Right lobe of liver (tissue), 6 donors: ENCODE data around the gene ZNF521. TPM values are rescaled to one million over a fixed set of nuclear protein-coding genes. Genes with fewer than 3 reads are reported as not detected.
A peak's percentile ranks its signal among the peaks of the same experiment; 100 is the strongest.

Experiments used
- ATAC-seq, 4 donors: fragments of 200-7000 bp; cut with Tn5 transposase; one replicate each; pipeline ENCODE4 v1.9.1; 2020; ENCODE audit warnings: mild to moderate bottlenecking in 4 of 4, moderate library complexity in 4 of 4
- DNase-seq, 3 donors: peaks; one replicate each; pipeline ENCODE4 v3.0.0-alpha.2; 2020
- H3K27ac ChIP-seq, 3 donors: fragments of 200-600 bp; one replicate each; pipeline ENCODE4 v1.8.0; 2022
- H3K27me3 ChIP-seq, 2 donors: fragments of 200-600 bp; one replicate each; pipeline ENCODE4 v1.8.0; 2022
- H3K36me3 ChIP-seq, 4 donors: fragments of 200-600 bp; sonication (generic) in 1 of 4; one replicate each; pipeline versions ENCODE4 v1.5.1 to v1.8.0; 2017 to 2022; ENCODE audit warnings: control low read depth in 1 of 4
- H3K4me1 ChIP-seq, 4 donors: fragments of 200-600 bp; sonication (generic) in 1 of 4; one replicate each; pipeline versions ENCODE4 v1.5.1 to v1.8.0; 2017 to 2022; ENCODE audit warnings: control low read depth in 1 of 4
- H3K4me3 ChIP-seq, 3 donors: fragments of 200-600 bp; one replicate each; pipeline ENCODE4 v1.8.0; 2022
- H3K9me3 ChIP-seq, 4 donors: fragments of 200-600 bp; sonication (generic) in 1 of 4; one replicate each; pipeline versions ENCODE4 v1.5.1 to v1.8.0; 2017 to 2022; ENCODE audit warnings: control low read depth in 1 of 4
- CTCF ChIP-seq, 4 donors: fragments of 200-600 bp in 3 of 4; fragments of 450-650 bp in 1 of 4; IDR thresholded peaks; one replicate each; pipeline versions ENCODE4 v1.5.1 to v1.8.0; 2016 to 2022; ENCODE audit warnings: antibody characterized with exemption in 4 of 4, mild to moderate bottlenecking in 2 of 4
- POLR2A ChIP-seq: fragments of 450-650 bp; IDR thresholded peaks from one replicate; pipeline ENCODE4 v1.6.1; 2017; ENCODE audit warnings: antibody characterized with exemption, mild to moderate bottlenecking
- WGBS: methylation state at CpG from one replicate; pipeline ENCODE4 v1.1.6; 2018; ENCODE audit warnings: low coverage, low lambda C conversion rate; ENCODE audit not compliant: insufficient coverage; ENCODE audit errors: missing lambda C conversion rate; 5-methylcytosine and 5-hydroxymethylcytosine counted together
- intact Hi-C, 2 donors: fragments of 100-400 bp; cut with DNase I; formaldehyde crosslinking; loops; one replicate each; pipeline versions ENCODE4 v1.11.2 to v1.14.1; 2022
- total RNA-seq, 6 experiments: library from RNA; depleted of rRNA in 2 of 6; stranded (reverse); fragments of >200 nt in 2 of 6; fragmentation: NEBNext Ultra II Directional in 3 of 6; extraction: Animal tissue kit (Norgen Biotek cat#: 25700) in 3 of 6; gene quantifications; one replicate each; pipeline versions ENCODE4 v1.1.0 to v1.2.4, GENCODE V29; 2016 to 2023
- donor health status: DM: no; HTN: yes; CAD: no.
- donor health status: DM: no; HTN: no; CAD: no.
- donor health status: DM: no; HTN: no; CAD: no.
- donor health status: DM: no; HTN: yes; CAD: no.
- donor health status: DM: no; HTN: yes; CAD: no.

The ZNF521 gene
- total RNA-seq, 6 experiments from 2014 or later, result 0.31 to 2.9 (median 1.3) TPM

- no peaks in the 10 kb centered on the region for H3K4me1 ChIP-seq
- WGBS, result 44% methylated on average over 1 of the region's 1 CpG
- H3K4me3 ChIP-seq, result no peak overlapping the region
- intact Hi-C loops, result no loop called here
- H3K36me3 ChIP-seq, result no peaks in the 10 kb centered on the region
- ATAC-seq (no peak), DNase-seq (no peak)
- TF ChIP-seq POLR2A, result no peak
- no peak for TF ChIP-seq CTCF (IDR thresholded peaks at IDR 0.05)
- no peaks in the 10 kb centered on the region for H3K27me3 ChIP-seq
- H3K9me3 ChIP-seq, result no peaks in the 10 kb centered on the region
- H3K27ac ChIP-seq, result no peak overlapping the region
Observed at GRCh38 chr18:25166113-25166512, 185.9 kb downstream of the ZNF521 start.

GRCh38 chr18:25164848-25165811, 186.8 kb downstream of the ZNF521 start:
- Histone ChIP-seq H3K36me3 (no peaks in the 10 kb centered on the region), H3K4me3 (peak overlapping the region in 2 of 3 donors; percentile 1 to 18), H3K27ac (peak overlapping the region in 2 of 3 donors; percentile 21 to 22), H3K9me3 (no peaks in the 10 kb centered on the region), H3K4me1 (no peaks in the 10 kb centered on the region), H3K27me3 (no peaks in the 10 kb centered on the region)
- TF ChIP-seq POLR2A (no peak), CTCF (IDR thresholded peaks at IDR 0.05) (no peak)
- DNase-seq (no peak), ATAC-seq (peak; percentile 57 to 69 (median 67))
- intact Hi-C loops, result no loop called here
- WGBS, result 31% methylated on average over 10 of the region's 10 CpGs

- no peak for ATAC-seq
- DNase-seq, result no peak
- H3K4me3 ChIP-seq, result peak overlapping the region in 2 of 3 donors; percentile 1 to 18
- no peaks in the 10 kb centered on the region for H3K36me3 ChIP-seq
- H3K4me1 ChIP-seq, result no peaks in the 10 kb centered on the region
- no peak for TF ChIP-seq POLR2A
- TF ChIP-seq CTCF (IDR thresholded peaks at IDR 0.05), result no peak
- peak overlapping the region in 2 of 3 donors; percentile 21 to 22 for H3K27ac ChIP-seq
- intact Hi-C loops, result no loop called here
- no peaks in the 10 kb centered on the region for H3K27me3 ChIP-seq
- H3K9me3 ChIP-seq, result no peaks in the 10 kb centered on the region
- 46% methylated on average over 6 of the region's 6 CpGs for WGBS
Observed at GRCh38 chr18:25164211-25164847, 187.6 kb downstream of the ZNF521 start.

GRCh38 chr18:25153426-25153825, 198.5 kb downstream of the ZNF521 start:
- no peaks in the 10 kb centered on the region for H3K4me1 ChIP-seq

More at GRCh38 chr18:25153426-25153825, 198.5 kb downstream of the ZNF521 start:
- Histone ChIP-seq H3K27ac (no peak overlapping the region), H3K27me3 (no peaks in the 10 kb centered on the region), H3K36me3 (no peaks in the 10 kb centered on the region), H3K9me3 (no peaks in the 10 kb centered on the region), H3K4me3 (no peak overlapping the region)
- intact Hi-C loops, result no loop called here
- ATAC-seq, result no peak
- DNase-seq, result no peak
- WGBS, result 56% methylated on average over 6 of the region's 6 CpGs
- no peak for TF ChIP-seq CTCF (IDR thresholded peaks at IDR 0.05)
- no peak for TF ChIP-seq POLR2A
